Hindlimb muscle (tissue), 1 donor: Measurements from ENCODE around the gene WDR46. TPM values are rescaled to one million over a fixed set of nuclear protein-coding genes. Genes with fewer than 3 reads are reported as not detected.

ENCODE experiments used
- DNase-seq: peaks from one replicate; pipeline ENCODE4 v3.0.0-alpha.2; 2013
- polyA plus RNA-seq: library from polyadenylated mRNA; unstranded; fragments of 120-200 nt; gene quantifications from one replicate; pipeline ENCODE4 v1.2.1, GENCODE V29; 2013; ENCODE audit not compliant: insufficient read length

Gene WDR46
- polyA plus RNA-seq: 58.4 TPM

GRCh38 chr6:33288921-33289783 is at the start of gene WDR46, which contains the start of gene PFDN6:
Gene WDR46 (minus strand): TSS chr6:33289239. CDS start chr6:33289170, 69 bp downstream.
Gene PFDN6 (plus strand): TSS chr6:33289601. CDS start chr6:33289857, 256 bp downstream.
- DNase-seq: peak; percentile 91

GRCh38 chr6:33336495-33336894 is 47.5 kb upstream of the WDR46 start:
- DNase-seq: no peak

GRCh38 chr6:33335916-33336315 is 46.9 kb upstream of the WDR46 start:
- DNase-seq: no peak

GRCh38 chr6:33333666-33334065 is 44.6 kb upstream of the WDR46 start:
- DNase-seq: no peak

GRCh38 chr6:33330736-33331135 is 41.7 kb upstream of the WDR46 start:
- no peak for DNase-seq

GRCh38 chr6:33329058-33329457 is 40.0 kb upstream of the WDR46 start:
- no peak for DNase-seq

GRCh38 chr6:33324125-33324524 is 35.1 kb upstream of the WDR46 start:
- DNase-seq: no peak

GRCh38 chr6:33323623-33323948 is 34.5 kb upstream of the WDR46 start:
- DNase-seq: no peak

GRCh38 chr6:33321227-33321626 is 32.2 kb upstream of the WDR46 start:
- no peak for DNase-seq

GRCh38 chr6:33320315-33321181 is 31.5 kb upstream of the WDR46 start:
- DNase-seq: no peak

- DNase-seq: no peak
Observed at GRCh38 chr6:33319939-33320314, 30.9 kb upstream of the WDR46 start.

GRCh38 chr6:33318426-33319073 is 29.5 kb upstream of the WDR46 start:
- no peak for DNase-seq

GRCh38 chr6:33317669-33318425 is 28.8 kb upstream of the WDR46 start, which contains the start of gene ZBTB22:
Gene ZBTB22 (minus strand): TSS chr6:33317744. CDS start chr6:33316916, 828 bp downstream.
- peak; percentile 97 for DNase-seq

- no peak for DNase-seq
Observed at GRCh38 chr6:33317419-33317668, 28.3 kb upstream of the WDR46 start.

GRCh38 chr6:33316603-33317418 is 27.8 kb upstream of the WDR46 start:
- no peak for DNase-seq

GRCh38 chr6:33315793-33316602 is 27.0 kb upstream of the WDR46 start:
- no peak for DNase-seq

- DNase-seq: no peak
Observed at GRCh38 chr6:33314943-33315792, 26.1 kb upstream of the WDR46 start.

- peak; percentile 77 for DNase-seq
Observed at GRCh38 chr6:33314515-33314942, 25.5 kb upstream of the WDR46 start.

GRCh38 chr6:33313709-33314514 is 24.9 kb upstream of the WDR46 start, which contains the start of gene TAPBP:
Gene TAPBP (minus strand): TSS chr6:33314078. CDS start chr6:33314041, 37 bp downstream.
- DNase-seq: peak; percentile 75
